ENCODE results near the gene PIGS. TPM values are rescaled to one million over a fixed set of nuclear protein-coding genes. Genes with fewer than 3 reads are reported as not detected.
A peak's percentile ranks its signal among the peaks of the same experiment; 100 is the strongest.

PIGS gene
- 55.8 TPM for total RNA-seq (2013)
- polyA plus RNA-seq (10 to 100 TPM; 59.4 to 87.5 (median 84.9) TPM), polyA minus RNA-seq (38.7 and 54.6 TPM in 2 replicates), total RNA-seq (2.6 to 32.1 (median 24.5) reads per million in 11 experiments)

DNA sequence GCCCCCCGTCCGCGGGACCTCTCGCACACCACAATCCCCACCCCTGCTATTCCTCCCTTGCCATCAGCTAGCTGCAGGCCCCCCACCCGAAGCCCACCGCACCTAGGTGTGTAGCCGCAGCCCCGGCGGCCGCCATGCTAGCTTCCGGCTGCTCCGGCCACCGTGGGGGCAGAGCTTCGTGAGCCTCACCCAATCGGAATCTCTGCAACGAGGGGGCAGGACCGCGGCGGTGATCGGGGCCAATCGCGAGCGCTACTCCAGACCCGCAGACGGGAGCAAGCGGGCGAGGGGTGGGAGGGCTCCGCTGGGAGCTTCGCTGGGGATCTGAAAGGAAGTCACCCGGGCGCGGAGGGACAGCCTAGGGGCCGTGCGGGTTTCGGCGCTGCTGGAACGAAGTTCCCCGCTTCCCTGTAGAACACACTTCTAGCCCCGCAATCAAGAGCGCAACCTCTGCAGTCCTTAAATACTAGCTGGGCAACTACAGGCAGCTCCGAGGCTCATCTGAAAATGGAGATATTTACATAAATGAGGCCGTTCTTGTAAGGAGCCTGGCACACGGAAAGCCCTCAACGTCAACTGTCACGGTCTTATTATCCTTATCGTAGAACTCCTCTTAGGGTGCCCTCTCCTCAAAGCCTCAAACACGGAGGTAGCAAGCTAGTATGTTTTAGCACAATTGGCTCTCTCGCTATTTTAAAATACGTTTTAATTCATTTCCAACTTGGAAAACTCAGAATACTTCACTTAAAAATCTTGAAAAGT lies at the start of gene PIGS:
PIGS (minus strand) TSS at position 164 of the 762 bp plus-strand sequence; CDS start at position 136, 28 bp downstream.
- H3K4me1 ChIP-seq (ENCODE audit: control insufficient read depth in 1 of 2, insufficient read depth in 2 of 2, low read length in 2 of 2), result peaks cover 34 to 49% of the 10 kb centered on the region in 2 donors
- intact Hi-C loops (cut with micrococcal nuclease), result loop anchor here in 1 of 2 donors (1.0 to 10.0 kb wide), 2 partner anchors 28 to 237 kb away; partner anchors contain the start of genes IFT20, SPAG5 and TNFAIP1
- peaks cover 4 to 11% of the 10 kb centered on the region in 2 donors for H3K36me3 Mint-ChIP-seq
- peak within 1 kb of the TSS; percentile 95 for H2AFZ ChIP-seq (ENCODE audit: insufficient read depth, low read depth, low read length, poor library complexity, severe bottlenecking)
- peak within 1 kb of the TSS; percentile 88 for H3K4me2 ChIP-seq (replicated peaks; ENCODE audit: extremely low read depth, low read length, poor library complexity, severe bottlenecking)
- peak within 1 kb of the TSS; percentile 93 to 96 for H3K4me3 Mint-ChIP-seq
- peak; percentile 90 for DNase-seq
- H3K9me3 Mint-ChIP-seq, result no peaks in the 10 kb centered on the region
- H3K27me3 ChIP-seq (ENCODE audit: control insufficient read depth in 2 of 2, insufficient read depth in 2 of 2, low read length in 2 of 2), result no peaks in the 10 kb centered on the region
- peak within 1 kb of the TSS; percentile 80 for H3K9ac ChIP-seq (ENCODE audit: insufficient read depth, low read length, poor library complexity, severe bottlenecking)
- peaks cover 2 to 4% (median 3%) of the 10 kb centered on the region in 3 donors for H3K27me3 Mint-ChIP-seq (ENCODE audit: low read depth in 3 of 3)
- H3K4me3 ChIP-seq (replicated peaks in 1 of 3; ENCODE audit: low read depth in 2 of 3, low read length in 3 of 3), result peak within 1 kb of the TSS; percentile 69 to 92 (median 89)
- peak within 1 kb of the TSS; percentile 35 to 71 for H3K27ac ChIP-seq (ENCODE audit: low read depth in 1 of 2, low read length in 2 of 2)
- WGBS (ENCODE audit: insufficient coverage), result 0% methylated on average over 42 of the region's 49 CpGs
- H3K9me3 ChIP-seq (replicated peaks in 1 of 2; ENCODE audit: control insufficient read depth in 1 of 2, insufficient read depth in 1 of 2, low read length in 2 of 2), result no peaks in the 10 kb centered on the region
- peak within 1 kb of the TSS; percentile 82 to 91 (median 86) for H3K27ac Mint-ChIP-seq
- no peaks in the 10 kb centered on the region for H3K36me3 ChIP-seq (replicated peaks in 1 of 2; ENCODE audit: control insufficient read depth in 1 of 2, insufficient read depth in 2 of 2, low read length in 2 of 2)
- H3K79me2 ChIP-seq (ENCODE audit: insufficient read depth, low read length), result peaks cover 39% of the 10 kb centered on the region
- H3K4me1 Mint-ChIP-seq, result peaks cover 50% of the 10 kb centered on the region
- TF ChIP-seq, protein P1, sequence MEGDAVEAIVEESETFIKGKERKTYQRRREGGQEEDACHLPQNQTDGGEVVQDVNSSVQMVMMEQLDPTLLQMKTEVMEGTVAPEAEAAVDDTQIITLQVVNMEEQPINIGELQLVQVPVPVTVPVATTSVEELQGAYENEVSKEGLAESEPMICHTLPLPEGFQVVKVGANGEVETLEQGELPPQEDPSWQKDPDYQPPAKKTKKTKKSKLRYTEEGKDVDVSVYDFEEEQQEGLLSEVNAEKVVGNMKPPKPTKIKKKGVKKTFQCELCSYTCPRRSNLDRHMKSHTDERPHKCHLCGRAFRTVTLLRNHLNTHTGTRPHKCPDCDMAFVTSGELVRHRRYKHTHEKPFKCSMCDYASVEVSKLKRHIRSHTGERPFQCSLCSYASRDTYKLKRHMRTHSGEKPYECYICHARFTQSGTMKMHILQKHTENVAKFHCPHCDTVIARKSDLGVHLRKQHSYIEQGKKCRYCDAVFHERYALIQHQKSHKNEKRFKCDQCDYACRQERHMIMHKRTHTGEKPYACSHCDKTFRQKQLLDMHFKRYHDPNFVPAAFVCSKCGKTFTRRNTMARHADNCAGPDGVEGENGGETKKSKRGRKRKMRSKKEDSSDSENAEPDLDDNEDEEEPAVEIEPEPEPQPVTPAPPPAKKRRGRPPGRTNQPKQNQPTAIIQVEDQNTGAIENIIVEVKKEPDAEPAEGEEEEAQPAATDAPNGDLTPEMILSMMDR (IDR thresholded peaks at IDR 0.05), result no peak
- peaks cover 17% of the 10 kb centered on the region for H4K20me1 ChIP-seq (ENCODE audit: insufficient read depth, low read length)

DNA sequence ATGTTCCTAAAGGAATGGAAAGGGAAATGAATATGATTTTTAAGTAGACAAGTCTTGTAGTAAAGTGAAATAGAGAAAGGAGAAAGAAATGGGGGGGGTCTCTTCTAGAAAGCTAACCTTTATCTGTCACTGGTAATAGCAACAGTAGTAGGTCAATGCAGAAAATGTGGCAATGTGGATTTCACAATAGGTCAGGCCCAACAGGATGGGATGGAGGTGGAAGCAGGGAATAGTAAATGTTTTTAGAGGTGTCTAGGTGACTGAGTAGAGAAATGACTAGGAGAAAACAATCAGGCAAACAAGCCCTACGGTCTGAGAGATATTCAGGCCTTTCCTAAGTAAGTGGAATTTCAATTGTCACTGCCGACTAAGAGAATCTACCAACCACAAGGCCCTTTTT lies 48.7 kb upstream of the PIGS start:
- peaks cover 0 to 1% (median 0%) of the 10 kb centered on the region in 3 donors for H3K27me3 Mint-ChIP-seq (ENCODE audit: low read depth in 3 of 3)
- Histone ChIP-seq H3K79me2 (ENCODE audit: insufficient read depth, low read length) (no peaks in the 10 kb centered on the region), H3K4me2 (replicated peaks; ENCODE audit: extremely low read depth, low read length, poor library complexity, severe bottlenecking) (no peak overlapping the region), H3K36me3 (replicated peaks in 1 of 2; ENCODE audit: control insufficient read depth in 1 of 2, insufficient read depth in 2 of 2, low read length in 2 of 2) (peaks cover 98 to 100% of the 10 kb centered on the region in 2 donors), H4K20me1 (ENCODE audit: insufficient read depth, low read length) (peaks cover 59% of the 10 kb centered on the region), H3K9me3 (replicated peaks in 1 of 2; ENCODE audit: control insufficient read depth in 1 of 2, insufficient read depth in 1 of 2, low read length in 2 of 2) (no peaks in the 10 kb centered on the region), H3K27ac (ENCODE audit: low read depth in 1 of 2, low read length in 2 of 2) (no peak overlapping the region), H2AFZ (ENCODE audit: insufficient read depth, low read depth, low read length, poor library complexity, severe bottlenecking) (no peak overlapping the region), H3K27me3 (ENCODE audit: control insufficient read depth in 2 of 2, insufficient read depth in 2 of 2, low read length in 2 of 2) (no peaks in the 10 kb centered on the region), H3K4me3 (replicated peaks in 1 of 3; ENCODE audit: low read depth in 2 of 3, low read length in 3 of 3) (no peak overlapping the region), H3K4me1 (ENCODE audit: control insufficient read depth in 1 of 2, insufficient read depth in 2 of 2, low read length in 2 of 2) (no peaks in the 10 kb centered on the region), H3K9ac (ENCODE audit: insufficient read depth, low read length, poor library complexity, severe bottlenecking) (no peak overlapping the region)
- WGBS (ENCODE audit: insufficient coverage), result 100% methylated on average over 2 of the region's 2 CpGs
- H3K9me3 Mint-ChIP-seq, result no peaks in the 10 kb centered on the region
- DNase-seq, result no peak
- H3K36me3 Mint-ChIP-seq, result peaks cover 93 to 98% of the 10 kb centered on the region in 2 donors
- intact Hi-C loops (cut with micrococcal nuclease), result no loop called here
- no peaks in the 10 kb centered on the region for H3K4me1 Mint-ChIP-seq
- peak overlapping the region in 1 of 7 donors; percentile 25 for H3K27ac Mint-ChIP-seq
- TF ChIP-seq, protein P1 (IDR thresholded peaks at IDR 0.05), result no peak
- H3K4me3 Mint-ChIP-seq, result no peak overlapping the region

Measured in CD14-positive monocyte (primary cell).